D721Med (cell line): ENCODE measurements around the gene NLGN1.

Experiments
- DNase-seq: peaks from one replicate; pipeline ENCODE4 v3.0.0; 2011; ENCODE audit warnings: low spot score; ENCODE audit not compliant: insufficient read length
- FAIRE-seq: peaks from 2 replicates; lab custom pipeline; 2011; peaks lifted over from hg19 to GRCh38; lab: Jason Lieb, UNC
- CTCF ChIP-seq: IDR thresholded peaks from 2 replicates; pipeline ENCODE4 v1.5.1; 2012; ENCODE audit warnings: mild to moderate bottlenecking, control low read depth; ENCODE audit not compliant: insufficient read depth; ENCODE audit errors: missing control alignments

Gene NLGN1

GRCh38 chr3:174276826-174277225 is 879.3 kb downstream of the NLGN1 start:
- TF ChIP-seq CTCF = no peak
- DNase-seq (no peak), FAIRE-seq (no peak)

GRCh38 chr3:174278094-174278493 is 880.5 kb downstream of the NLGN1 start:
- FAIRE-seq = no peak
- DNase-seq = no peak
- TF ChIP-seq CTCF = no peak

GRCh38 chr3:174280186-174280585 is 882.6 kb downstream of the NLGN1 start:
- FAIRE-seq = no peak

GRCh38 chr3:174285242-174285864 is 887.8 kb downstream of the NLGN1 start:
- no peak for TF ChIP-seq CTCF
- FAIRE-seq = no peak
- no peak for DNase-seq

More at GRCh38 chr3:174280186-174280585, 882.6 kb downstream of the NLGN1 start:
- no peak for DNase-seq
- TF ChIP-seq CTCF = no peak

GRCh38 chr3:174287705-174288104 is 890.2 kb downstream of the NLGN1 start:
- no peak for TF ChIP-seq CTCF
- DNase-seq (no peak), FAIRE-seq (no peak)

GRCh38 chr3:174294616-174295015 is 897.1 kb downstream of the NLGN1 start:
- no peak for TF ChIP-seq CTCF
- DNase-seq (no peak), FAIRE-seq (no peak)

- no peak for TF ChIP-seq CTCF
- DNase-seq (no peak), FAIRE-seq (no peak)
Observed at GRCh38 chr3:174295306-174296092, 898.0 kb downstream of the NLGN1 start.
